H9 (cell line): Measurements from ENCODE around the gene EIF2S2. TPM values are rescaled to one million over a fixed set of nuclear protein-coding genes. Genes with fewer than 3 reads are reported as not detected.

ENCODE experiments used
- DNase-seq: peaks from one replicate; pipeline ENCODE4 v3.0.0-alpha.2; 2017
- H2AFZ ChIP-seq: one replicate; pipeline ENCODE4 v1.6.1; 2013; ENCODE audit warnings: mild to moderate bottlenecking, low read length, control low read depth, moderate library complexity
- H2AK5ac ChIP-seq: 2 replicates; pipeline ENCODE4 v1.6.1; 2013; ENCODE audit warnings: low read length, control low read depth, mixed read lengths; ENCODE audit not compliant: insufficient read length
- H2BK120ac ChIP-seq: one replicate; pipeline ENCODE4 v1.6.1; 2013; ENCODE audit warnings: low read depth, mild to moderate bottlenecking, low read length, control low read depth, inconsistent platforms; ENCODE audit not compliant: poor library complexity, severe bottlenecking
- H2BK12ac ChIP-seq: 2 replicates; pipeline ENCODE4 v1.6.1; 2013; ENCODE audit warnings: low read length, control low read depth, mixed read lengths, low read depth; ENCODE audit not compliant: insufficient read length
- H2BK15ac ChIP-seq: 2 replicates; pipeline ENCODE4 v1.6.1; 2013; ENCODE audit warnings: low read depth, low read length, control low read depth
- H2BK20ac ChIP-seq: one replicate; pipeline ENCODE4 v1.6.1; 2013; ENCODE audit warnings: low read depth, mild to moderate bottlenecking, low read length, control low read depth, inconsistent platforms; ENCODE audit not compliant: poor library complexity, severe bottlenecking
- H2BK5ac ChIP-seq: 2 replicates; pipeline ENCODE4 v1.6.1; 2013; ENCODE audit warnings: low read length, control low read depth, mixed read lengths; ENCODE audit not compliant: insufficient read length
- H3K14ac ChIP-seq: 2 replicates; pipeline ENCODE4 v1.6.1; 2013; ENCODE audit warnings: low read length, control low read depth; ENCODE audit not compliant: insufficient read depth
- H3K18ac ChIP-seq: 2 replicates; pipeline ENCODE4 v1.6.1; 2013; ENCODE audit warnings: low read depth, mild to moderate bottlenecking, mixed read lengths, low read length, control low read depth; ENCODE audit not compliant: insufficient read length
- H3K23ac ChIP-seq: 2 replicates; pipeline ENCODE4 v1.6.1; 2013; ENCODE audit warnings: low read length, control low read depth, mixed read lengths, low read depth; ENCODE audit not compliant: insufficient read length
- H3K23me2 ChIP-seq: 2 replicates; pipeline ENCODE4 v1.6.1; 2013; ENCODE audit warnings: low read depth, mild to moderate bottlenecking, mixed read lengths, low read length, control low read depth; ENCODE audit not compliant: insufficient read length, poor library complexity, severe bottlenecking
- H3K27ac ChIP-seq: 2 replicates; pipeline ENCODE4 v1.5.1; 2013; ENCODE audit warnings: low read length, control low read depth, mixed read lengths, low read depth; ENCODE audit not compliant: insufficient read length
- H3K27me3 ChIP-seq: 2 replicates; pipeline ENCODE4 v1.6.1; 2013; ENCODE audit warnings: low read length, control low read depth, inconsistent platforms; ENCODE audit not compliant: insufficient read depth
- H3K4ac ChIP-seq: 2 replicates; pipeline ENCODE4 v1.6.1; 2013; ENCODE audit warnings: low read depth, mild to moderate bottlenecking, control low read depth, inconsistent platforms, low read length, moderate library complexity
- H3K4me1 ChIP-seq: 2 replicates; pipeline ENCODE4 v1.6.1; 2013; ENCODE audit warnings: low read length, control low read depth, inconsistent platforms; ENCODE audit not compliant: insufficient read depth
- H3K4me2 ChIP-seq: 2 replicates; pipeline ENCODE4 v1.6.1; 2013; ENCODE audit warnings: low read length, control low read depth, mixed read lengths; ENCODE audit not compliant: insufficient read length, insufficient read depth
- H3K56ac ChIP-seq: 2 replicates; pipeline ENCODE4 v1.6.1; 2013; ENCODE audit warnings: low read depth, mild to moderate bottlenecking, mixed read lengths, low read length, control low read depth; ENCODE audit not compliant: insufficient read length
- H3K79me1 ChIP-seq: 2 replicates; pipeline ENCODE4 v1.6.1; 2013; ENCODE audit warnings: low read depth, mild to moderate bottlenecking, moderate library complexity, low read length, control low read depth, inconsistent platforms; ENCODE audit not compliant: insufficient read depth, poor library complexity, severe bottlenecking
- H3K79me2 ChIP-seq: 2 replicates; pipeline ENCODE4 v1.6.1; 2013; ENCODE audit warnings: low read length, control low read depth, inconsistent platforms; ENCODE audit not compliant: insufficient read depth
- H3K9ac ChIP-seq: 2 replicates; pipeline ENCODE4 v1.6.1; 2013; ENCODE audit warnings: low read length, control low read depth, mixed read lengths; ENCODE audit not compliant: insufficient read length; ENCODE audit errors: extremely low read depth
- H3K9me3 ChIP-seq: one replicate; pipeline ENCODE4 v1.6.1; 2013; ENCODE audit warnings: low read depth, low read length, inconsistent platforms; ENCODE audit not compliant: control insufficient read depth
- H3T11ph ChIP-seq: one replicate; pipeline ENCODE4 v1.6.1; 2013; ENCODE audit warnings: mild to moderate bottlenecking, low read length, control low read depth, inconsistent platforms
- H4K20me1 ChIP-seq: one replicate; pipeline ENCODE4 v1.6.1; 2013; ENCODE audit not compliant: control insufficient read depth, insufficient read length, insufficient read depth
- H4K5ac ChIP-seq: 2 replicates; pipeline ENCODE4 v1.6.1; 2013; ENCODE audit warnings: low read depth, mild to moderate bottlenecking, mixed read lengths, low read length, control low read depth; ENCODE audit not compliant: insufficient read length
- H4K8ac ChIP-seq: replicated peaks from 2 replicates; pipeline ENCODE4 v1.6.1; 2013; ENCODE audit warnings: low read length, control low read depth, mixed read lengths, low read depth; ENCODE audit not compliant: insufficient read length
- H4K91ac ChIP-seq: 2 replicates; pipeline ENCODE4 v1.6.1; 2013; ENCODE audit warnings: low read depth, mild to moderate bottlenecking, moderate library complexity, mixed read lengths, low read length, control low read depth; ENCODE audit not compliant: insufficient read length
- H3K27ac Mint-ChIP-seq, 3 experiments: 2 replicates in 2 of 3; 3 replicates in 1 of 3; pipeline ENCODE4 v1.8.0; 2020 to 2021; ENCODE audit warnings: mixed read lengths in 3 of 3, mild to moderate bottlenecking in 1 of 3, moderate library complexity in 1 of 3
- H3K27me3 Mint-ChIP-seq: 2 replicates; pipeline ENCODE4 v1.8.0; 2021; ENCODE audit warnings: low read depth, mild to moderate bottlenecking, moderate library complexity, mixed read lengths
- H3K36me3 Mint-ChIP-seq, 3 experiments: 2 replicates in 2 of 3; 3 replicates in 1 of 3; pipeline ENCODE4 v1.8.0; 2020 to 2021; ENCODE audit warnings: low read depth in 3 of 3, mixed read lengths in 3 of 3; ENCODE audit not compliant: insufficient read depth in 1 of 3
- H3K4me1 Mint-ChIP-seq, 2 experiments: 2 replicates each; pipeline ENCODE4 v1.8.0; 2020; ENCODE audit warnings: mixed read lengths in 2 of 2
- H3K4me3 Mint-ChIP-seq, 2 experiments: 2 replicates in 1 of 2; 3 replicates in 1 of 2; pipeline ENCODE4 v1.8.0; 2020 to 2021; ENCODE audit warnings: mild to moderate bottlenecking in 2 of 2, mixed read lengths in 2 of 2, moderate library complexity in 1 of 2
- H3K9me3 Mint-ChIP-seq, 2 experiments: 2 replicates in 1 of 2; 3 replicates in 1 of 2; pipeline ENCODE4 v1.8.0; 2020; ENCODE audit warnings: mild to moderate bottlenecking in 2 of 2, mixed read lengths in 2 of 2, moderate library complexity in 1 of 2
- CTCF ChIP-seq: fragments of 200-600 bp; sonication (generic); conservative IDR thresholded peaks from 3 replicates; pipeline ENCODE4 v1.8.0; 2021; ENCODE audit warnings: antibody characterized with exemption, mild to moderate bottlenecking
- WGBS: extraction: QIAGEN DNeasy Blood & Tissue Kit; methylation state at CpG from one replicate; pipeline ENCODE4 v1.1.7; 2013; ENCODE audit warnings: missing lambda C conversion rate, low lambda C conversion rate, mixed read lengths; ENCODE audit not compliant: insufficient read length; ENCODE audit errors: extremely low coverage; 5-methylcytosine and 5-hydroxymethylcytosine counted together
- total RNA-seq: library from RNA; stranded (reverse); gene quantifications from 2 replicates; pipeline ENCODE4 v1.2.1, GENCODE V29; 2021

Gene EIF2S2
- total RNA-seq, 1 experiment from 2014 or later: 188 TPM

GRCh38 chr20:34114809-34115208 lies 2.8 kb upstream of the EIF2S2 start:
- H3K4me3 Mint-ChIP-seq: no peak overlapping the region
- no peak overlapping the region for H2BK5ac ChIP-seq

More at GRCh38 chr20:34114809-34115208, 2.8 kb upstream of the EIF2S2 start:
- no peak overlapping the region for H2BK15ac ChIP-seq
- Mint-ChIP-seq H3K27ac (no peak overlapping the region; a peak in 1 of 7 replicates), H3K27me3 (peaks cover 12% of the 10 kb centered on the region), H3K36me3 (peaks cover 9 to 15% (median 12%) of the 10 kb centered on the region in 3 experiments), H3K9me3 (no peaks in the 10 kb centered on the region), H3K4me1 (peaks cover 13 to 14% of the 10 kb centered on the region in 2 experiments)
- no peak overlapping the region for H3K4ac ChIP-seq
- H3K23ac ChIP-seq: no peak overlapping the region
- H3K79me2 ChIP-seq: peaks cover 19% of the 10 kb centered on the region
- no CpG with 5 or more reads among the region's 4 CpGs for WGBS
- DNase-seq: no peak
- H3K27me3 ChIP-seq: no peaks in the 10 kb centered on the region
- no peak for TF ChIP-seq CTCF
- H3K14ac ChIP-seq: no peak overlapping the region
- H2AK5ac ChIP-seq: no peak overlapping the region
- H3K4me2 ChIP-seq: no peak overlapping the region
- H3K4me1 ChIP-seq: peaks cover 3% of the 10 kb centered on the region; the same call in 1 of the 2 replicates
- no peak overlapping the region for H3T11ph ChIP-seq
- no peak overlapping the region for H2BK120ac ChIP-seq
- H4K5ac ChIP-seq: no peak overlapping the region
- no peak overlapping the region for H3K56ac ChIP-seq
- H3K9me3 ChIP-seq: no peaks in the 10 kb centered on the region
- no peaks in the 10 kb centered on the region for H4K20me1 ChIP-seq
- H3K18ac ChIP-seq: no peak overlapping the region
- H2AFZ ChIP-seq: no peak overlapping the region
- no peak overlapping the region for H4K91ac ChIP-seq
- H4K8ac ChIP-seq: no peak overlapping the region
- no peak overlapping the region for H3K9ac ChIP-seq
- H3K23me2 ChIP-seq: peaks cover 15% of the 10 kb centered on the region
- no peak overlapping the region for H3K27ac ChIP-seq
- no peak overlapping the region for H2BK12ac ChIP-seq
- no peaks in the 10 kb centered on the region for H3K79me1 ChIP-seq
- H2BK20ac ChIP-seq: no peak overlapping the region
